GM12873 (cell line): ENCODE results near the gene PADI1.

Experiments
- TF ChIP-seq, protein P1 (sequence below): IDR thresholded peaks from 2 replicates; pipeline ENCODE4 v1.5.1; 2012; ENCODE audit warnings: low read depth, mild to moderate bottlenecking, moderate library complexity, low read length, control low read depth; ENCODE audit not compliant: insufficient read depth; ENCODE audit errors: missing control alignments

PADI1 gene

DNA sequence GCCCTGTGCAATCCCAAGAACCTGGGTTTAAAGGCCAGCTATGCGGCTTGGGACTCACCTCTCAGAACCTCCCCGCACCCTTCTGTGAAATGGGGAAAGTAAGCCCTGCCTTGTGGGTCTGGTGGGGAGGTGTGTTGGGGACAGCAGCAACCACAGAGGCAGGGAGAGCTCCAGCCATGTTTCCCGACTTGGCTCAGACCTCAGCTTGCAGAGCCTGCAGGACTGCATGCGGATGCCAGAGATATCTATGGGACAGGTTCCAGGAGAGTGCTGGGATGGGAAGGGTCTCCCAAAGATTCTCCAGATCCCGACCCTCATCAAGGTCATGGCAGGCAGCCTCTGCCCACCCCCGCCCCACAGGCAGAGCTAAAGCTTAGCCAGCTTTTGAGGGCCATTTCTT lies 20.2 kb downstream of the PADI1 start:
- TF ChIP-seq, protein P1, sequence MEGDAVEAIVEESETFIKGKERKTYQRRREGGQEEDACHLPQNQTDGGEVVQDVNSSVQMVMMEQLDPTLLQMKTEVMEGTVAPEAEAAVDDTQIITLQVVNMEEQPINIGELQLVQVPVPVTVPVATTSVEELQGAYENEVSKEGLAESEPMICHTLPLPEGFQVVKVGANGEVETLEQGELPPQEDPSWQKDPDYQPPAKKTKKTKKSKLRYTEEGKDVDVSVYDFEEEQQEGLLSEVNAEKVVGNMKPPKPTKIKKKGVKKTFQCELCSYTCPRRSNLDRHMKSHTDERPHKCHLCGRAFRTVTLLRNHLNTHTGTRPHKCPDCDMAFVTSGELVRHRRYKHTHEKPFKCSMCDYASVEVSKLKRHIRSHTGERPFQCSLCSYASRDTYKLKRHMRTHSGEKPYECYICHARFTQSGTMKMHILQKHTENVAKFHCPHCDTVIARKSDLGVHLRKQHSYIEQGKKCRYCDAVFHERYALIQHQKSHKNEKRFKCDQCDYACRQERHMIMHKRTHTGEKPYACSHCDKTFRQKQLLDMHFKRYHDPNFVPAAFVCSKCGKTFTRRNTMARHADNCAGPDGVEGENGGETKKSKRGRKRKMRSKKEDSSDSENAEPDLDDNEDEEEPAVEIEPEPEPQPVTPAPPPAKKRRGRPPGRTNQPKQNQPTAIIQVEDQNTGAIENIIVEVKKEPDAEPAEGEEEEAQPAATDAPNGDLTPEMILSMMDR = no peak

DNA sequence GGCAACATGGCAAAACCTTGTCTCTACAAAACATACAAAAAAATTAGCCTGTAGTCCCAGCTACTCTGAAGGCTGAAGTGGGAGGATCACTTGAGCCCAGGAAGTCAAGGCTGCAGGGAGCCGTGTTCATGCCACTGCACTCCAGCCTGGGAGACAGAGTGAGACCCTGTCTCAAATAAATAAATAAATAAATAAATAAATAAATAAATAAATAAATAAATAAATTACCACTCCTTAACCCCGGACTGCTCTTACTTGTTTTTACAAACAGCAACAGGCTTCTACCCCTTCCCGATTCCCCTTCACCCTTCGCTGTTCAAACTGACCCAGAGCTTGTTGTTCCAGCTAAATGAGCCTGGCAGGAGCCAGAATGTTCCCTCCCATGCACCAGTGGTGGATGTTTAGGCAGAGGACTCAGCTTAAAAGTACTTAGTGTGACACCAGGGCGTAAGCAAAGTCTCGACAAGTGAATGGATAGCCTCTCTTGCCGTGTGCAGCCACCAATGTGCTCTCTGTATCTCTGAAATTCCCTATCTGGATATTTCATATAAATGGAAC lies 22.5 kb downstream of the PADI1 start:
- TF ChIP-seq, protein P1 = no peak

DNA sequence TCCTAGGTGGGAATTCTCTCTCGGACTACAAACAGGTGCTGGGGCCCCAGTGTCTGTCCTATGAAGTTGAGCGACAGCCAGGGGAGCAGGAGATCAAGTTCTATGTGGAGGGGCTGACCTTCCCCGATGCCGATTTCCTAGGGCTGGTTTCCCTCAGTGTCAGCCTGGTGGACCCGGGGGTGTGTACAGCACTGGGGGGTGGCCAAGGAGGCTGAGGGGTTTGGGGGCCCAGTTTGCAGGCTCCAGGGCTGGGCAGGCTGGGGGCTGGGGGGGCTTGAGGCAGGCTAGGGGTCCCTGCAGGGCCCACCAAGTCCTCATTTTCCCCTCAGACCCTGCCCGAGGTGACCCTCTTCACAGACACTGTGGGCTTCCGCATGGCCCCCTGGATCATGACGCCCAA lies 23.7 kb downstream of the PADI1 start:
- TF ChIP-seq, protein P1 = no peak

DNA sequence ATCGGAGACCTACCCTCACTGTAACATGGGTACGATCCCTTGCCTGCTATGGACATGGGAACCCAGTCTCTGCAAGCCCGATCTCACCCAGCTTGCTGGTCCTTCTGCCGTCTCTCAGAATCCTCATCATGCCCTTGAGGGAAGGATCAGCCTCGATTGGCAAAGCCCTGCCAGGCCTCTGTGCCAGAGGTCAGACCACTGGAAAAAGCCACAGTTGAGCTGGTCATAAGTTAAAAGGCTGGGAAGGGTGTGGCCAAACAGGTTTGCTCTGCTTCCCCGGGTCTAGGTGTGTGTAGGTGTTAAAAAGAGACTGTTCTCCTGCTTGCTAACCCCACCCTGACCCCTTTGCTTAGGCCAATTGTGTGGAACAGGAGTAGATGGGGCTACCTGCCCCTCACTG lies 24.5 kb downstream of the PADI1 start:
- TF ChIP-seq, protein P1 = no peak

DNA sequence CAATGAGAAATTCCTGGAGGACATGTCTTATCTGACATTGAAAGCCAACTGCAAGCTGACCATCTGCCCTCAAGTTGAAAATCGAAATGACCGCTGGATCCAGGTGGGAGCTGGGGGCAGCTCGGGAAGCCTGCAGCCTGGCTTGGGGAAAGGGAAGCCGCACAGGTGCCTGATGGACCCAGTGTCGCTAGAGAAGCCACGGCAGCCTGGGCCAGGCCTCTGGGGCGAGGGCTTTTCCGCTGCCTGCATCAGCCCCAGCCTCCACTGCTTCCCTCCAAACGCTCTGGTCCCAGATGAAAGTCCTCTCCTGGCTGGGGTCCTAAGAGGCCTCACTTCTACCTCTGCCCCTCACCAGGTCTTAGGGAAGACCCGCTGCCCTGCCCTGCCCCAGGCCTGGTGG lies 25.2 kb downstream of the PADI1 start:
- TF ChIP-seq, protein P1 = no peak

DNA sequence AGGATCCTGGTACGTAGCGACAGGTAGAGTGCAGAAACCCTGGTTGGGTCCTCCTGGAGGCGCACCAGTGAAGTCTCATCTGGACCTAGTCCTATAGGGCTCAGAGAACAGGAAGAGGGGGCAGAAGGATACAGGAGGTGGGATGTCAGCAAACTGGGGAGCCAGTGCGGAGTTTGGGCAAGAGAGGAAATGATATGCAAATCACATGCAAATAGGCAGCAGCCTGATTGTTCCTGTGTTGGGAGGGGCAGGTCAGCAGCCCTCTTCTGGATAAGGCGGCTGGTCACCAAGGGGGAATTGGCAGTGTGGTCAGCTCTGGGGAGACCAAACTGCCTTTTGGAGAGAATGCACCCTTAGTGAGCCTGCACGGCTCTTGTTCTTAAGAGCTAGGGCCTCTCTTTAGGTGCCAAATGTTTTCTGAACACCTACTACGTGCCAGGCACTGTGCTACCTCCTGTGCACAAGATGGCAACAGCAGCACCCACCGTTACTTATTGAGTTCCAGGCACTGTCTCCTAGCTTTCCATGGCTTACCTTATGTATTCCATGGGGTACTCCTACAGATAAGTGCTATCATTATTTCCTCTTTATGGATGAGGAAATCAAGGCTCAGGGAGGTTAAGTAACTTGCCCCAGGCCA lies 25.9 kb downstream of the PADI1 start:
- TF ChIP-seq, protein P1 = no peak

DNA sequence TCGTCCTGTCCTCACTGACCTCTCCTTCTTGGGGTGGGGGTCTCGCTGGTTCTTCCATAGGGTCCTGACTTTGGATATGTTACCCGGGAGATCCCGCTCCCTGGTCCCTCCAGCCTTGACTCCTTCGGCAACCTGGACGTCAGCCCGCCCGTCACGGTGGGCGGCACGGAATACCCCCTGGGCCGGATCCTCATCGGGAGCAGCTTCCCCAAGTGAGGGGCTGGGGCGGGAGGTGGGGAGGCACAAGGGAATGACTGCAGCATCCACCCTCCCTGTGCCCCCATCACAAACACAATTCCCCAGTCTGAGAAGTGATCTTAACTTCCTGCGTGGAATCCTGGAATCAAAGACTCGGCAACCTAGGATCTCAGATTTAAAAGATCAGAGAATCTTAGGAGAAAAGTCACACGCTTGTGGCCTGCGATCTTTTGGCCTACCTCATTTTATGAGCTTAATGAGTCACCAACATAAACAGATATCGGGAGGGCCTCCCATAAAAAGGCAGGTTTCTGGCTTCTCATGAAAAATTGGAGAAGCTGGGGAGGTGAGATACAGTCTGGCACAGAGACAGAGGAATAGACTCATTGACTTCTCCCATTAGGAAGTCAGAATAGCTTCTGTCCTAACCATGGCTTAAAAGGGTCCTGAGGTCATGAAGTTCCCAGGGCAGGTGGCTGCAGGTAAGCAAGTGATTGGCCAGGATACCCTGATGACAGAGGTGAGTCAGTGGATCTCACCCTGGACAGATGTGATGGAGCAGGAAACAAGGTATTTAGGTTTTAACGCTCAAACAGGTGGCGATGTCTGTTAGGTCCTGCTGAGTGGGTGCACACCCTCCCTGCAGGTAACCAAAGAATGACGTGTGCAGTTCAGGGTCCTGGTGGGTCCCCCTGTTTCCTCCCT lies 28.1 kb downstream of the PADI1 start:
- TF ChIP-seq, protein P1 = no peak
